Activated T-cell treated with anti-CD3 and anti-CD28 coated beads for 48 hours (primary cell): Measurements from ENCODE around the gene MIX23.
"Not testable (repeated sequence)": the region's sequence is repeated elsewhere in the genome, so short reads cannot be mapped to it uniquely, and the experiment has no call there.

ENCODE experiments used
- DNase-seq: peaks from one replicate; pipeline ENCODE4 v3.0.0-alpha.2; 2020; ENCODE audit warnings: low read depth

Gene MIX23

DNA sequence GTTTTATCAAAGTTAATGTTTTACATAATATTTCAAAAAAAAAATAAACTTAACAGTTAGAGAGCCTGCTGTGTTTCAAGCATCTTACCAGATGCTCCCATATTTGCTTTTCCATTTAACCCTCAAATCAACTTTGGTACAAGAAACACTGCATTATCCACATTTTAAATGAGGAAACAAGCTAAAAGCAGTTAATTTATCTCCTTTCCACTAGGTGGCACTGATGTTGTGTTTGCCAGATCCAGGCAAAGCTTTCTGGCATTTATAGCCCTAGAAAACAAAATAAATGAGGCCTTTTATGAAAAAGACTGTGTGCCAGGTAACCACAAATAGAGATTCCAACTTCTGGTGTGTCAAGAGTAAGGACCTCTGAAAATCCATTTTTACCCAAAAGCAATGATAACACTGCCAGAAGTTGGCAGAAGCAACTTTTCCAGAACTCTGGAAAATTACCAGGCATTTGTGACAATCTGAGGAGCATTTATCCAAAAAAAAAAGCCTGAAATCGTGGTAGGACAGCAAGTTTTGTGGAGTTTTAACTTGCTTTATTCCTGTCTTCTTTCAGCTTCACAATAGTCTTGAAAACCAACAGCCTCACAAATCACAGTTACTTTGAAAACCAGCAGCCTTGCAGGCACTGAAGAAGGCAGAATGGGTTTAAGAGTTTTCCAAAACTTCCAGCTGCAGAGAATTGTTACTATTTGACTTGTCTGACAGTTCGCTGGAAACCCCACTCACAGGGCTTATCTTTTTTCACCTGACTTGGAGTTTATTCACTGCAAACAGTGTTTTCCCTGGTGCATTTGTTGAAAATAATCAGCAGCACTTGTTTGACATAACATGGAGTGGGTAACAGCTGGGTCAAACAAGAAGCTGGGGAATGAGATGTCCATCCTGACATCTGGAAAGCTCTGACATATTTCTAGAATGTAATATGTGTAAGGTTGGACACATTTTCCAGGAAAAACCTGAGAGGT lies 10.1 kb upstream of the MIX23 start:
- no peak for DNase-seq

GRCh38 chr3:122391681-122392446 lies 8.8 kb upstream of the MIX23 start:
- no peak for DNase-seq

GRCh38 chr3:122390665-122391064 lies 7.6 kb upstream of the MIX23 start:
- no peak for DNase-seq

DNA sequence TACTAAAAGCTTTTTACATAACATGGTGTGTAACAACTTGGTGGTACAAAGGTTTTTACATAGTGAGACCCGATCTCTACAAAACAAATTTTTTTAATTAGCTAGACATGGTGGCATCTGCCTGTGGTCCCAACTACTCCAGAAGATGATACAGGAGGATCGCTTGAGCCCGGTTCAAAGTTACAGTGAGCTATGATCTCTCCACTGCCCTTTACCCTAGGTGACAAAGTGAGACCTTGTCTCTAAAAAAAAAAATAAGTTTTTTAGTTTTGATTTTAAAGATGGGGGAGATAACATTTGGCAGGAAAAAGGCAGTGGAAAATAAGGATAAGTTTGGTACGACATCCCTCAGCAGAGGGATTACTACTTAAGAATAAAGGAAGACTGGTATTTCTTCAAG lies 6.9 kb upstream of the MIX23 start:
- DNase-seq, result no peak

DNA sequence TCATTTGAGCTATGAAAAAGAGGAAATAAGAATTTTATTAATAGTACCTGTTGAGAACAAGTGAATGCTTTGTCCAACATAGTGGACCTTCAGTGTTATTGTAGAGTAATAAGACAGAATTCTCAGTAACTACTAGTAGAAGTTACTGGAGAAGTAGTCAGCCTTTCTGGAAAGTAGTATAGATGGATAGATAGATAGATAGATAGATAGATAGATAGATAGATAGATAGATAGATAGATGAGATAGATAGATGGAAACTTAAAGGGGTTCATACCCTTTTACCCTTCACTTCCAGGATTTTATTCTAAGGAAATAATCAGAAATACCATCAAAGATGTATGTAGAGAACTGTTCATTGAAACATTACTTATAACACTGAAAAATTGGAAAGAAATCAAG lies 6.2 kb upstream of the MIX23 start:
- DNase-seq, result no peak

DNA sequence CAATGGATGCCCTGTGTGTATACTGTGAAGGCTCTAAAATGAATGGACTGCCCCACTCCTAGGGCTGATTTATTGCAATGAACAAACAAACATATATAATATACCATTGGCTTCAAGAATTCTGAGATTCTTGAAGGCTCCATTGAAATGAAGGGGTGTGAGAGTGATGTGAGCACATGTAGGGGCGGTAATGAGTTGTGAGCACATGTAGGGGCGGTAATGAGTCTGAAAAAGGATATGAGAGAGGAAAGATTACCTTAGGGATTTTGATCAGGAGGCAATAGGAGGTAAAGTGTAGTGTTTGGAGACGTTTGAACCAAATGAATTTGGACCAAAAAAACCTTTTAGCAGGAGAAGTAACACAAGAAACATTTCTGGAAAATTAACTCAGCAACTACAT lies 4.7 kb upstream of the MIX23 start:
- DNase-seq, result no peak

DNA sequence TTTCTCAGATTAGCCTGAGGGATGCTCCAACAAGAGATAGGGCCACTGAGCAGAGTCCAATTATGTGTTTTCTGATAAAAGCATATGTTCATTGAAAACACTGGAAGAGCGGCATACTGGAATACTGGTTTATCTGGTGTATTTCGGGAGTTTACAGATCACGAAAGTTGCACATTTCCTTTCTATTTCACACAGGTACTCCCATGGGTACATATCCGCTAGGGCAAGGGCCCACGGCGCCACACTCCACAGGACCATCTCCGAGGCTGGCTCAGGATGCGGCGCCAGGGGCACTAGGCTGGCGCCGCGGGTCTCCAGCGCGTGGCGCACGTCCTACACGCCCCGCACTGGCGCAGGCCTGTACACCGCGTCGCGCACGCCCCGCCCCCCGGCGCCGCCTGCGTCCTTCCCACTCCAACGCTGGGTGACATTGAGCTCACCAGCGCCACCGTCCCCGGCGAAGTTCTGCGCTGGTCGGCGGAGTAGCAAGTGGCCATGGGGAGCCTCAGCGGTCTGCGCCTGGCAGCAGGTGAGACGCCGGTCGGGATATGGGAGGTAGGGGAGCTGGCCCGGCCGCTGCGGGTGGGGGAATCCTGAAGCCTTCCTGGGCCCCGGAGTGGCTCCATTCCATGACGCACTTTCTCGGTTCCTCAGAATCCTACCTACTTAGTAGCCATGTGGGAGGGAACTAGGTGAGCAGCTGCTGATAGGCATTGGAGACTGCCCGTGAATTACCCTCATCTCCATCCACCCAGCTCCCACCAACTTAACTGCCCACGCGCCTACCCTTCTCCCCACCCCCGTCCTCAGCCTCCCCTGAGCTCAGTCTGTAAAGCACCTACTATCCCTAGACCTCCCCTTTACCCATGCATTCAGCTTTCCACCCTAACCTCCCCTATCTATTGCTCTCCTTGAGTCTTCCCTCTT lies 1.0 kb upstream of the MIX23 start, which contains the start of gene FAM162A:
Gene FAM162A (plus strand): TSS at position 412 of the 927 bp plus-strand sequence. CDS start 84 bp downstream, at position 496.
- DNase-seq, result peak; percentile 94

DNA sequence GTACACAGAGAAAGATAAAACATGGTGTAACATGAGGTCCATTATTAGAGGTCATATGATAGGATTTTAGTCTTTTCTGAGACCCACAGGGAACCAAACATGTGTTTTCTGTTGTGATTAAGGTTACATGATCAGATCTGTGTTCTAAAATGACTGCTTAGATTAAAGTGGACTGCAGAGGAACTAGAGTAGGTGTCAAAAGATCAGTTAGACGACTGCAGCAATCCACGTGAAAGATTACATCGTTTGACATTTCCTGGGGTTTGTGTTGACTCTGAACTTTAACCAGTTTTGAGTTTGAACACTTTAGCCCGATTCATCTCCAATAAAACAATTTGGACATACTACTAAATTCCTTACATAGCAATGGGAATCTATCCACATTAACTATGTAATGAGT lies 5.1 kb downstream of the MIX23 start:
- no peak for DNase-seq

GRCh38 chr3:122374034-122374433 lies 9.0 kb downstream of the MIX23 start:
- DNase-seq, result no peak

- no peak for DNase-seq
Observed at GRCh38 chr3:122366379-122366749, 16.7 kb downstream of the MIX23 start.

GRCh38 chr3:122365582-122366378 lies 17.3 kb downstream of the MIX23 start:
- not testable (repeated sequence) for DNase-seq

DNA sequence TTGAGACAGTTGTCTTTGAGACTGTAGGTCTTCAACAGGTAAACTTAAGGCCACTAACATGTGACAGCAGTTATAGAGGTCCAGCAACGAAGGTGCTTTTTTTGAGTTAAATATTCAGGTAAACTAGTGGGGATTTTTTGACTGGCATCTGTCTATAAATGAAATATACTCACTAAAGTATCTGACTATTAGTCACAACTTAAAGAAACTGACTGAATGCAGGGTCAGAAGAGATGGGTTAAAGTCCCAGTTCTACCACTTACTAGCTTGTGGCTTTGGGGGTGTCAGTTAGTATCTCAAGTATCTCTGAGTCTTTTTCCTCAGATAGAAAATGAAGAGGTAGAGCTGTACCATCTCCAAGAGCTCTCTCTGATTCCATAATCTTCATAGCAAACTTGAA lies 18.0 kb downstream of the MIX23 start:
- no peak for DNase-seq

GRCh38 chr3:122364490-122364889 lies 18.5 kb downstream of the MIX23 start:
- DNase-seq, result no peak

DNA sequence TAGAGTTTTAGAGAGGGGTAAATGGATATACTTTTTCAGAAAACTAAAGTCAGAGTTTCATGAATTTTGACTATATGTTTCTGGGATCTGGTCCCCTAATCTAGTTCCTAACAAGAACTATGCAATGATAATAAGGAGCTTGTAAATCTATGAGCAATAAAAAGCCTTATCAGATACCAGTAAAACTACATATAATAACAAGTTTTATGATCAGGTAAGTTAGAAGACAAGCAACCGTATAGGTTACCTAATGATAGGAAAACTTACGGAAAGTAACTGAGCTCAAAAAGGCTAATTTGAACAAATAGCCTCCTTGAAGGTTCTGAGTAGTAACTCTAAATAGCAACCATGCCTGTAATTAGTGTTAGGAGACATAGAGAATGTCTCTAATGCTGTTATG lies 21.0 kb downstream of the MIX23 start:
- no peak for DNase-seq

DNA sequence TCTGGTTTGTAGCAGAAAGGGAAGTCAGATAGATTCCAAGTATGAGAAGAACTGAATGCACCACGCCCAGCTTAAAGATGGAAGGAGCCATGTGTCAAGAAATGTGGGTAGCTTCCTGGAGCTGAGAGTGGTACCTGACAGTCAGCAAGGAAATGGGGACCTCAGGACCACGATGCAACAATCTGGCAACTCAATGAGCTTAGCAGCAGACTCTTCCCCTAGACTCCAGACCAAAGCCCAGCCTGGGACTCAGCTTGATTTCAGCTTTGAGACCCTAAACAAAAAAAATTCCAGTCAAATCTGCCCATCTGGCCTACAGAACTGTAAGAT lies 24.4 kb downstream of the MIX23 start:
- no peak for DNase-seq

- no peak for DNase-seq
Observed at GRCh38 chr3:122357828-122358702, 25.0 kb downstream of the MIX23 start.

DNA sequence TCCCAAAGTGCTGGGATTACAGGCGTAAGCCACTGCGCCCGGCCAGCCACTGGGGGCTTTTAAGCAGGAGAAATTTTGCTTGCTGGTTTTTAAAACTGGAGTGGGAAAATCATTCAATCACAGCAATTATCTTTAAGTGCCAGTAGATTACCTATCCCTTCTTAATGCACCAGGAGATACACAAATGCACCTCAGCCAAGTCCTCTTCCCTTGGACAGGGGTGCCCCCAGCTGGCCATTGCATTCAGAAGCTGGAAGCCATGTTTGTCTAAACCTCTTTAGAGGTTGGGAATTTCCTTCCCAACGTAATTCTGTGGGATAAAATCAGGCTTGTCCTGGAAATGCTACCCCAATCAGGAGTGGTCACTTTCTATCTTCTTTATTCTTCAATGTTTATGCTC lies 26.6 kb downstream of the MIX23 start:
- DNase-seq, result no peak

- no peak for DNase-seq
Observed at GRCh38 chr3:122355612-122356011, 27.4 kb downstream of the MIX23 start.

DNA sequence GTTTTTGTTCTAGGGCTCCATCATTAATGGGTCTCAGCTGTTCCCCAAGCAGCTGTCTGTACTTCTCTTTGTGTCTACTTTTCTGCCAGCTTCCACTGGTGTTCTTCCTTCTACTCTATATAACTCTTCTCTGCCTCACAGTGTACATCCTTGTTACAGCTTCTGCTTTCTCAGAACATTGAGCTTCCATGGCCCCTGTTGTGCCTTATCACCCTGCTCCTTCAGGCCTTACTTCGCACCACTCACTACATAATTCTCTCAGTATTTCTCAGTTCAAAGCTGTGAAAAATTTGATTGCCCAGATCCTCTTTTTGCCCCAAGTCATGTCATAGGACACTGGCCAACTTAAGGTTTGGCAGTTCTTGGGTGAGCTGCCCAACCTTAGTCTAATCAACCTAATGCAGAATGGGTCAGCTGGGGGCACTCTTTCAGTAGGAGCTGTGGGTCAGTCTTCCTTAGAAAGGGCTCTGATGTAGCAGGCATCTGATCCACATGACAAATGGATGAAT lies 29.1 kb downstream of the MIX23 start:
- DNase-seq, result no peak

GRCh38 chr3:122353215-122353614 lies 29.8 kb downstream of the MIX23 start:
- DNase-seq, result no peak
